GM04504 (cell line): ENCODE results near the gene LMAN1.

ENCODE experiments used
- DNase-seq: peaks from one replicate; pipeline ENCODE4 v3.0.0-alpha.2; 2012; ENCODE audit warnings: low read depth

The LMAN1 gene

GRCh38 chr18:59303656-59304195 is 55.3 kb downstream of the LMAN1 start:
- DNase-seq, result no peak

GRCh38 chr18:59303006-59303405 is 56.1 kb downstream of the LMAN1 start:
- no peak for DNase-seq

GRCh38 chr18:59301929-59302328 is 57.1 kb downstream of the LMAN1 start:
- no peak for DNase-seq

- no peak for DNase-seq
Measured at GRCh38 chr18:59300676-59301285, 58.3 kb downstream of the LMAN1 start.

GRCh38 chr18:59298871-59299270 is 60.2 kb downstream of the LMAN1 start:
- DNase-seq, result no peak

- no peak for DNase-seq
Measured at GRCh38 chr18:59293317-59293716, 65.7 kb downstream of the LMAN1 start.

GRCh38 chr18:59286341-59286740 is 72.7 kb downstream of the LMAN1 start:
- no peak for DNase-seq

GRCh38 chr18:59282341-59282740 is 76.7 kb downstream of the LMAN1 start:
- no peak for DNase-seq

GRCh38 chr18:59279722-59280121 is 79.3 kb downstream of the LMAN1 start:
- DNase-seq, result no peak

GRCh38 chr18:59279193-59279592 is 79.9 kb downstream of the LMAN1 start:
- no peak for DNase-seq

- no peak for DNase-seq
Measured at GRCh38 chr18:59278793-59279192, 80.3 kb downstream of the LMAN1 start.
